ENCODE results near the gene MT1F.
"Not testable (repeated sequence)": the region's sequence is repeated elsewhere in the genome, so short reads cannot be mapped to it uniquely, and the experiment has no call there.

The MT1F gene

GRCh38 chr16:56657555-56658326, at the start of gene MT1F:
Gene MT1F (plus strand): TSS chr16:56657959. CDS start chr16:56658059, 100 bp downstream.
- peak; percentile 77 for DNase-seq

- peak; percentile 92 for DNase-seq
Observed at GRCh38 chr16:56608043-56608875, 49.5 kb upstream of the MT1F start, which contains the start of gene MT2A. Gene MT2A (plus strand): TSS chr16:56608584. CDS start chr16:56608656, 72 bp downstream.

GRCh38 chr16:56608876-56609462, 48.8 kb upstream of the MT1F start:
- no peak for DNase-seq

- no peak for DNase-seq
Observed at GRCh38 chr16:56609463-56609921, 48.3 kb upstream of the MT1F start.

GRCh38 chr16:56610017-56610608, 47.6 kb upstream of the MT1F start:
- peak; percentile 14 for DNase-seq

GRCh38 chr16:56610609-56611111, 47.1 kb upstream of the MT1F start:
- no peak for DNase-seq

- no peak for DNase-seq
Observed at GRCh38 chr16:56611281-56611833, 46.4 kb upstream of the MT1F start.

GRCh38 chr16:56613706-56614105, 44.1 kb upstream of the MT1F start:
- DNase-seq, result no peak

GRCh38 chr16:56614549-56614991, 43.2 kb upstream of the MT1F start:
- DNase-seq, result no peak

- no peak for DNase-seq
Observed at GRCh38 chr16:56615353-56615752, 42.4 kb upstream of the MT1F start.

- no peak for DNase-seq
Observed at GRCh38 chr16:56616608-56617211, 41.0 kb upstream of the MT1F start.

GRCh38 chr16:56617212-56618085, 40.3 kb upstream of the MT1F start:
- DNase-seq, result no peak

GRCh38 chr16:56618138-56618537, 39.6 kb upstream of the MT1F start:
- DNase-seq, result no peak

GRCh38 chr16:56620339-56620897, 37.3 kb upstream of the MT1F start:
- DNase-seq, result no peak

- not testable (repeated sequence) for DNase-seq
Observed at GRCh38 chr16:56621665-56622445, 35.9 kb upstream of the MT1F start.

- not testable (repeated sequence) for DNase-seq
Observed at GRCh38 chr16:56623184-56623583, 34.6 kb upstream of the MT1F start.

- DNase-seq, result no peak
Observed at GRCh38 chr16:56623637-56624036, 34.1 kb upstream of the MT1F start.

- DNase-seq, result peak; percentile 57
Observed at GRCh38 chr16:56625140-56625942, 32.4 kb upstream of the MT1F start, which contains the start of gene MT1E. Gene MT1E (plus strand): TSS chr16:56625781. CDS start chr16:56625852, 71 bp downstream.

Measured in NCI-H526 treated with DMSO at 0.1 percent for 48 hours (cell line).